GM12878 (cell line): Measurements from ENCODE around the gene SLC6A12. TPM values are rescaled to one million over a fixed set of nuclear protein-coding genes. Genes with fewer than 3 reads are reported as not detected.

Experiments used
- ATAC-seq: fragments of 200-7000 bp; cut with Tn5 transposase; 3 replicates; pipeline ENCODE4 v1.9.1; 2020; ENCODE audit warnings: mild to moderate bottlenecking, moderate library complexity
- BruUV-seq: library from RNA; stranded (reverse); fragments of 400-500 nt; replicated peaks from 2 replicates; lab custom pipeline; 2021; lab: Mats Ljungman, UMichigan
- CTCF ChIA-PET: fragments of 300-600 bp; sonication (Branson Sonifier 250); formaldehyde crosslinking; extraction: SDS; loops from one replicate; lab custom pipeline; 2021; ENCODE audit warnings: inconsistent platforms; lab: Yijun Ruan, JAX
- POLR2A ChIA-PET: fragments of 350-600 bp; formaldehyde crosslinking; extraction: SDS; loops from one replicate; lab custom pipeline; 2021; ENCODE audit warnings: inconsistent platforms; lab: Charles Lee
- RAD21 ChIA-PET: fragments of 300-600 bp; sonication (Branson Sonifier 250); formaldehyde crosslinking; loops from one replicate; lab custom pipeline; 2023; ENCODE audit warnings: antibody characterized with exemption; ENCODE audit not compliant: unreplicated experiment; lab: Charles Lee
- SMC1A ChIA-PET: fragments of 300-600 bp; sonication (Branson Sonifier 250); formaldehyde crosslinking; loops from one replicate; lab custom pipeline; 2023; ENCODE audit not compliant: unreplicated experiment, uncharacterized antibody; lab: Charles Lee
- DNase-seq: peaks from one replicate; pipeline ENCODE4 v3.0.0-alpha.2; 2011; ENCODE audit warnings: low read depth, low spot score
- FAIRE-seq: peaks from 3 replicates; lab custom pipeline; 2011; peaks lifted over from hg19 to GRCh38; lab: Jason Lieb, UNC
- H2AFZ ChIP-seq: 2 replicates; pipeline ENCODE4 v1.6.0; 2011; ENCODE audit warnings: low read depth, low read length, control low read depth; ENCODE audit not compliant: control insufficient read depth
- H3K27ac ChIP-seq: 2 replicates; pipeline ENCODE4 v1.5.1; 2011; ENCODE audit warnings: control low read depth; ENCODE audit not compliant: control insufficient read depth, insufficient read depth
- H3K27me3 ChIP-seq, 2 experiments: replicated peaks in 1 of 2; 2 replicates each; pipeline versions ENCODE4 v1.6.0 to v1.6.1; 2011; ENCODE audit warnings: low read length in 1 of 2; ENCODE audit not compliant: control insufficient read depth in 2 of 2, insufficient read depth in 2 of 2
- H3K36me3 ChIP-seq, 2 experiments: 2 replicates each; pipeline ENCODE4 v1.5.1; 2011; ENCODE audit warnings: low read length in 1 of 2; ENCODE audit not compliant: control insufficient read depth in 2 of 2, insufficient read depth in 2 of 2
- H3K4me1 ChIP-seq: 2 replicates; pipeline ENCODE4 v1.6.1; 2011; ENCODE audit warnings: mild to moderate bottlenecking, low read length, moderate library complexity, mixed read lengths; ENCODE audit not compliant: control insufficient read depth, insufficient read depth
- H3K4me2 ChIP-seq: 2 replicates; pipeline ENCODE4 v1.6.0; 2011; ENCODE audit warnings: control low read depth; ENCODE audit not compliant: control insufficient read depth, insufficient read depth
- H3K4me3 ChIP-seq: fragments of 200-600 bp; sonication (generic); 2 replicates; pipeline ENCODE4 v1.5.1; 2016
- H3K79me2 ChIP-seq: 2 replicates; pipeline ENCODE4 v1.6.0; 2011; ENCODE audit warnings: low read length; ENCODE audit not compliant: control insufficient read depth, insufficient read depth
- H3K9ac ChIP-seq: 2 replicates; pipeline ENCODE4 v1.8.0; 2011; ENCODE audit warnings: low read length, control low read depth, mixed read lengths; ENCODE audit not compliant: control insufficient read depth, insufficient read depth
- H3K9me3 ChIP-seq: replicated peaks from 3 replicates; pipeline ENCODE4 v1.5.1; 2011; ENCODE audit warnings: mild to moderate bottlenecking, low read length; ENCODE audit not compliant: control insufficient read depth, insufficient read depth
- H4K20me1 ChIP-seq: 2 replicates; pipeline ENCODE4 v1.6.0; 2011; ENCODE audit not compliant: control insufficient read depth, insufficient read depth
- ETV6 ChIP-seq, 2 experiments: fragments of 450-650 bp in 1 of 2; IDR thresholded peaks in 1 of 2; conservative IDR thresholded peaks in 1 of 2; 2 replicates each; pipeline ENCODE4 v1.6.1; 2014; ENCODE audit warnings: antibody characterized with exemption in 1 of 2, borderline replicate concordance in 1 of 2, low read depth in 1 of 2, mild to moderate bottlenecking in 1 of 2, moderate library complexity in 1 of 2
- NFYB ChIP-seq: IDR thresholded peaks from 2 replicates; pipeline ENCODE4 v1.6.1; 2011; ENCODE audit warnings: low read depth, mild to moderate bottlenecking, low read length, improper control_type of control experiment, moderate library complexity; ENCODE audit not compliant: insufficient read depth
- PAX5 ChIP-seq: IDR thresholded peaks from 2 replicates; pipeline ENCODE4 v1.6.1; 2011; ENCODE audit warnings: low read depth, low read length, borderline replicate concordance
- TCF7 ChIP-seq: IDR thresholded peaks from 2 replicates; pipeline ENCODE4 v1.6.1; 2014; ENCODE audit warnings: antibody characterized with exemption, borderline replicate concordance
- ZNF24 ChIP-seq: fragments of 450-650 bp; IDR thresholded peaks from 2 replicates; pipeline ENCODE4 v1.6.1; 2017; ENCODE audit warnings: antibody characterized with exemption, mild to moderate bottlenecking
- WGBS: methylation state at CpG from one replicate; pipeline ENCODE4 v1.1.6; 2016; ENCODE audit warnings: low lambda C conversion rate; ENCODE audit not compliant: insufficient replicate concordance, insufficient coverage; ENCODE audit errors: missing lambda C conversion rate; 5-methylcytosine and 5-hydroxymethylcytosine counted together
- in situ Hi-C: fragments of 300-500 bp; cut with MboI; formaldehyde crosslinking; loops from 9 replicates; pipeline ENCODE4 v1.14.3; 2018; ENCODE audit warnings: mixed read lengths
- intact Hi-C: fragments of 100-400 bp; cut with micrococcal nuclease; formaldehyde crosslinking; loops from one replicate; pipeline ENCODE4 v1.14.2; 2022; ENCODE audit not compliant: unreplicated experiment
- polyA plus RNA-seq, 11 experiments: library from polyadenylated mRNA; depleted of rRNA in 4 of 11; unstranded in 6 of 11; stranded (reverse) in 5 of 11; fragments of >200 nt; fragmentation: Nextera tagmentation in 4 of 11; fragmentation: Illumina TruSeq in 1 of 11; extraction: Ambion mirVana in 4 of 11; extraction: Trizol in 1 of 11; gene quantifications; 1 replicate in 1 of 11; 2 replicates in 10 of 11; pipeline versions ENCODE4 v1.2.1 to v1.2.3, GENCODE V29; 2011 to 2016; ENCODE audit warnings: inconsistent platforms in 2 of 11, missing spikeins in 2 of 11, low read depth in 1 of 11
- total RNA-seq, 4 experiments: library from RNA; depleted of rRNA in 3 of 4; stranded (reverse); fragments of >200 nt in 3 of 4; fragmentation: Illumina TruSeq in 1 of 4; extraction: Trizol in 1 of 4; gene quantifications; 2 replicates each; pipeline versions ENCODE4 v1.2.1 to v1.2.3, GENCODE V29; 2013 to 2021
- TF ChIP-seq, protein P1 (sequence below): IDR thresholded peaks from 2 replicates; pipeline ENCODE4 v1.6.1; 2012; ENCODE audit warnings: mild to moderate bottlenecking, low read depth, low read length
- TF ChIP-seq, protein P2 (sequence below): fragments of 450-650 bp; formaldehyde crosslinking; IDR thresholded peaks from 2 replicates; pipeline ENCODE4 v1.4.0; 2022; ENCODE audit warnings: mild to moderate bottlenecking, moderate library complexity

Gene SLC6A12
- total and polyA plus RNA-seq, 10 of the 15 experiments (the other 5 are each of a cell fraction or from before 2014, with no cell fraction given), result 0.06 to 0.11 (median 0.07) TPM; not detected in 7

- H3K9ac ChIP-seq, result no peak overlapping the region
- WGBS, result 84% methylated on average over 8 of the region's 8 CpGs
- ATAC-seq (no peak), FAIRE-seq (no peak), DNase-seq (no peak)
- TF ChIP-seq ZNF24, result no peak
- no peak for TF ChIP-seq PAX5
- no peak for TF ChIP-seq NFYB
- TF ChIP-seq, protein P1, sequence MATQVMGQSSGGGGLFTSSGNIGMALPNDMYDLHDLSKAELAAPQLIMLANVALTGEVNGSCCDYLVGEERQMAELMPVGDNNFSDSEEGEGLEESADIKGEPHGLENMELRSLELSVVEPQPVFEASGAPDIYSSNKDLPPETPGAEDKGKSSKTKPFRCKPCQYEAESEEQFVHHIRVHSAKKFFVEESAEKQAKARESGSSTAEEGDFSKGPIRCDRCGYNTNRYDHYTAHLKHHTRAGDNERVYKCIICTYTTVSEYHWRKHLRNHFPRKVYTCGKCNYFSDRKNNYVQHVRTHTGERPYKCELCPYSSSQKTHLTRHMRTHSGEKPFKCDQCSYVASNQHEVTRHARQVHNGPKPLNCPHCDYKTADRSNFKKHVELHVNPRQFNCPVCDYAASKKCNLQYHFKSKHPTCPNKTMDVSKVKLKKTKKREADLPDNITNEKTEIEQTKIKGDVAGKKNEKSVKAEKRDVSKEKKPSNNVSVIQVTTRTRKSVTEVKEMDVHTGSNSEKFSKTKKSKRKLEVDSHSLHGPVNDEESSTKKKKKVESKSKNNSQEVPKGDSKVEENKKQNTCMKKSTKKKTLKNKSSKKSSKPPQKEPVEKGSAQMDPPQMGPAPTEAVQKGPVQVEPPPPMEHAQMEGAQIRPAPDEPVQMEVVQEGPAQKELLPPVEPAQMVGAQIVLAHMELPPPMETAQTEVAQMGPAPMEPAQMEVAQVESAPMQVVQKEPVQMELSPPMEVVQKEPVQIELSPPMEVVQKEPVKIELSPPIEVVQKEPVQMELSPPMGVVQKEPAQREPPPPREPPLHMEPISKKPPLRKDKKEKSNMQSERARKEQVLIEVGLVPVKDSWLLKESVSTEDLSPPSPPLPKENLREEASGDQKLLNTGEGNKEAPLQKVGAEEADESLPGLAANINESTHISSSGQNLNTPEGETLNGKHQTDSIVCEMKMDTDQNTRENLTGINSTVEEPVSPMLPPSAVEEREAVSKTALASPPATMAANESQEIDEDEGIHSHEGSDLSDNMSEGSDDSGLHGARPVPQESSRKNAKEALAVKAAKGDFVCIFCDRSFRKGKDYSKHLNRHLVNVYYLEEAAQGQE, result no peak
- TF ChIP-seq, protein P2, sequence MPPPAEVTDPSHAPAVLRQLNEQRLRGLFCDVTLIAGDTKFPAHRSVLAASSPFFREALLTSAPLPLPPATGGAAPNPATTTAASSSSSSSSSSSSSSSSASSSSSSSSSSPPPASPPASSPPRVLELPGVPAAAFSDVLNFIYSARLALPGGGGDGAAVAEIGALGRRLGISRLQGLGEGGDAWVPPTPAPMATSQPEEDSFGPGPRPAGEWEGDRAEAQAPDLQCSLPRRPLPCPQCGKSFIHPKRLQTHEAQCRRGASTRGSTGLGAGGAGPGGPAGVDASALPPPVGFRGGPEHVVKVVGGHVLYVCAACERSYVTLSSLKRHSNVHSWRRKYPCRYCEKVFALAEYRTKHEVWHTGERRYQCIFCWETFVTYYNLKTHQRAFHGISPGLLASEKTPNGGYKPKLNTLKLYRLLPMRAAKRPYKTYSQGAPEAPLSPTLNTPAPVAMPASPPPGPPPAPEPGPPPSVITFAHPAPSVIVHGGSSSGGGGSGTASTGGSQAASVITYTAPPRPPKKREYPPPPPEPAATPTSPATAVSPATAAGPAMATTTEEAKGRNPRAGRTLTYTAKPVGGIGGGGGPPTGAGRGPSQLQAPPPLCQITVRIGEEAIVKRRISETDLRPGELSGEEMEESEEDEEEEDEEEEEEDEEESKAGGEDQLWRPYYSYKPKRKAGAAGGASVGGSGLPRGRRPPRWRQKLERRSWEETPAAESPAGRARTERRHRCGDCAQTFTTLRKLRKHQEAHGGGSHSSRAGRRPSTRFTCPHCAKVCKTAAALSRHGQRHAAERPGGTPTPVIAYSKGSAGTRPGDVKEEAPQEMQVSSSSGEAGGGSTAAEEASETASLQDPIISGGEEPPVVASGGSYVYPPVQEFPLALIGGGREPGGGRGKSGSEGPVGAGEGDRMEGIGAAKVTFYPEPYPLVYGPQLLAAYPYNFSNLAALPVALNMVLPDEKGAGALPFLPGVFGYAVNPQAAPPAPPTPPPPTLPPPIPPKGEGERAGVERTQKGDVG (CRISPR knock-in tag), result no peak
- TF ChIP-seq TCF7, result no peak
- TF ChIP-seq ETV6 (conservative IDR thresholded peaks at IDR 0.05 in 1 of 2, IDR thresholded peaks at IDR 0.05 in 1 of 2; ENCODE audit: borderline replicate concordance in 1 of 2, low read depth in 1 of 2), result no peak
- no peak overlapping the region for H2AFZ ChIP-seq
- H3K27ac ChIP-seq, result no peak overlapping the region
- no peaks in the 10 kb centered on the region for H3K36me3 ChIP-seq
- SMC1A ChIA-PET, result no interaction called here
- H3K9me3 ChIP-seq, result no peaks in the 10 kb centered on the region
- H3K4me2 ChIP-seq, result no peak overlapping the region
- no peak overlapping the region for H3K4me3 ChIP-seq
- peaks cover 4% of the 10 kb centered on the region; the same call in 1 of the 2 replicates for H3K4me1 ChIP-seq
- POLR2A ChIA-PET, result interaction anchor here (0.5 kb wide), 1 partner anchor 872 kb away, joined by 3 read pairs; no protein-coding TSS in a partner anchor
- intact Hi-C loops, result no loop called here
- no peaks in the 10 kb centered on the region for H3K27me3 ChIP-seq
- CTCF ChIA-PET, result no interaction called here
- no peaks in the 10 kb centered on the region for H3K79me2 ChIP-seq
- no TSS peak for BruUV-seq
- H4K20me1 ChIP-seq, result no peaks in the 10 kb centered on the region
- RAD21 ChIA-PET, result no interaction called here
- in situ Hi-C loops, result no loop called here
These were observed 52.1 kb downstream of the SLC6A12 start for GRCh38 chr12:161823-162222.
